Upper lobe of left lung (tissue), 4 donors: ENCODE results near the gene KRTAP23-1.

ENCODE experiments used
- EP300 ChIP-seq, 4 donors: sonication (generic); formaldehyde crosslinking; IDR thresholded peaks; one replicate each; pipeline ENCODE4 v1.5.1; 2017; ENCODE audit warnings: antibody characterized with exemption in 4 of 4, control low read depth in 2 of 4
- POLR2A ChIP-seq, 4 donors: fragments of 450-650 bp; IDR thresholded peaks; one replicate each; pipeline ENCODE4 v1.5.1; 2016 to 2017; ENCODE audit warnings: antibody characterized with exemption in 4 of 4, mild to moderate bottlenecking in 2 of 4
- TF ChIP-seq, protein P1 (sequence below), 6 experiments: fragments of 450-650 bp in 4 of 6; fragments of 200-600 bp in 2 of 6; sonication (generic) in 2 of 6; IDR thresholded peaks; one replicate each; pipeline ENCODE4 v1.5.1; 2016 to 2019; ENCODE audit warnings: antibody characterized with exemption in 6 of 6

DNA sequence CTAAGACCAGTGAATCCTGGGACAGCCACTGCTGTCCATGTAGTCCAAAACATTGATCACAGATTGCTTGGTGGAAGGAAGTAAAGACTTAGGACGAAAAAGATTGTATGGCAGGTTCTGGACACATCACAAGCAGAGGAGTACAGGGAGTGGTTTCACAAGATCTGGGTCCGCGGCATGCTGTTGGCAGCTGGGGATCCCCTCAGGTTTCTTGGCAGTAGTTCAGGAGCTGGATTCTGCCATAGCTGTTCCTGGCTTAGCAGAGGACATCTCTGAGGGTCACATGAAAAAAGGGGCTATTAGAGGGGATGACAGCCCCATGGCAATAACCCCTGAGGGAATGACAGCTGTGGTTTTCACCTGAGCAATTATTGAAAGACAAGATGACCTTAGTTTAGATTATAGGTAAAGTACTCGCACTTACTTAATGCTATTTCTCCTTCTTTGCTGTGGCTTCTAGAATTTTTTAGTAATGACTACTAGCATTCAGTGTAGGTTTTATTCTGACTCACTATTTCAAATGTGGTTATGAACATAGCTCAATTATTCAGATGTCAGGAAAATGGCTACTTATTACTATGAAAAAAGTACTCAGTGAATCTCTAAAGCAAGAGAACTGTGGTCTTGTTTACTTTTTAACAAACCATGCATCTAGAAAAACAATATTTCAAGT is 19.1 kb downstream of the KRTAP23-1 start:
- TF ChIP-seq, protein P1, sequence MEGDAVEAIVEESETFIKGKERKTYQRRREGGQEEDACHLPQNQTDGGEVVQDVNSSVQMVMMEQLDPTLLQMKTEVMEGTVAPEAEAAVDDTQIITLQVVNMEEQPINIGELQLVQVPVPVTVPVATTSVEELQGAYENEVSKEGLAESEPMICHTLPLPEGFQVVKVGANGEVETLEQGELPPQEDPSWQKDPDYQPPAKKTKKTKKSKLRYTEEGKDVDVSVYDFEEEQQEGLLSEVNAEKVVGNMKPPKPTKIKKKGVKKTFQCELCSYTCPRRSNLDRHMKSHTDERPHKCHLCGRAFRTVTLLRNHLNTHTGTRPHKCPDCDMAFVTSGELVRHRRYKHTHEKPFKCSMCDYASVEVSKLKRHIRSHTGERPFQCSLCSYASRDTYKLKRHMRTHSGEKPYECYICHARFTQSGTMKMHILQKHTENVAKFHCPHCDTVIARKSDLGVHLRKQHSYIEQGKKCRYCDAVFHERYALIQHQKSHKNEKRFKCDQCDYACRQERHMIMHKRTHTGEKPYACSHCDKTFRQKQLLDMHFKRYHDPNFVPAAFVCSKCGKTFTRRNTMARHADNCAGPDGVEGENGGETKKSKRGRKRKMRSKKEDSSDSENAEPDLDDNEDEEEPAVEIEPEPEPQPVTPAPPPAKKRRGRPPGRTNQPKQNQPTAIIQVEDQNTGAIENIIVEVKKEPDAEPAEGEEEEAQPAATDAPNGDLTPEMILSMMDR (IDR thresholded peaks at IDR 0.05), result no peak
- no peak for TF ChIP-seq EP300 (IDR thresholded peaks at IDR 0.05)
- no peak for TF ChIP-seq POLR2A (IDR thresholded peaks at IDR 0.05)
